DOHH2 (cell line): ENCODE data around the gene EML1.

Experiments
- H3F3A ChIP-seq: fragments of 200-600 bp; sonication (generic), shearing (Covaris generic); 2 replicates; pipeline ENCODE4 v1.6.0; 2016; ENCODE audit warnings: antibody characterized with exemption, mild to moderate bottlenecking; ENCODE audit not compliant: control insufficient read depth, insufficient read depth
- H3K27ac ChIP-seq: fragments of 200-600 bp; sonication (generic); 2 replicates; pipeline ENCODE4 v1.5.1; 2014; ENCODE audit warnings: low read depth, mild to moderate bottlenecking, low read length, moderate library complexity
- H3K27me3 ChIP-seq: fragments of 200-600 bp; sonication (generic); 2 replicates; pipeline ENCODE4 v1.6.1; 2014; ENCODE audit warnings: mild to moderate bottlenecking, low read length, mixed read lengths; ENCODE audit not compliant: control insufficient read depth
- H3K36me3 ChIP-seq: fragments of 200-600 bp; sonication (generic); 2 replicates; pipeline ENCODE4 v1.6.1; 2014; ENCODE audit warnings: mild to moderate bottlenecking, low read length, moderate library complexity, mixed read lengths; ENCODE audit not compliant: control insufficient read depth
- H3K4me1 ChIP-seq: fragments of 200-600 bp; sonication (generic); 2 replicates; pipeline ENCODE4 v1.6.1; 2014; ENCODE audit warnings: mild to moderate bottlenecking, low read length, mixed read lengths; ENCODE audit not compliant: control insufficient read depth
- H3K4me2 ChIP-seq: fragments of 200-600 bp; sonication (generic); 2 replicates; pipeline ENCODE4 v1.6.0; 2014; ENCODE audit warnings: mild to moderate bottlenecking, low read length, moderate library complexity
- H3K4me3 ChIP-seq: fragments of 200-600 bp; sonication (generic); 2 replicates; pipeline ENCODE4 v1.5.1; 2014; ENCODE audit warnings: mild to moderate bottlenecking, low read length, mixed read lengths
- H3K79me2 ChIP-seq: fragments of 200-600 bp; sonication (generic); 2 replicates; pipeline ENCODE4 v1.6.1; 2014; ENCODE audit warnings: mild to moderate bottlenecking, low read length, mixed read lengths; ENCODE audit not compliant: control insufficient read depth
- H3K9me2 ChIP-seq: fragments of 200-600 bp; sonication (generic); replicated peaks from 2 replicates; pipeline ENCODE4 v1.6.1; 2014; ENCODE audit warnings: mild to moderate bottlenecking, low read length, mixed read lengths; ENCODE audit not compliant: control insufficient read depth
- H3K9me3 ChIP-seq: fragments of 200-600 bp; sonication (generic); 2 replicates; pipeline ENCODE4 v1.6.1; 2014; ENCODE audit warnings: antibody characterized with exemption, low read length, mixed read lengths; ENCODE audit not compliant: control insufficient read depth, insufficient read depth
- H4K20me1 ChIP-seq: fragments of 200-600 bp; sonication (generic); 2 replicates; pipeline ENCODE4 v1.6.0; 2014; ENCODE audit warnings: low read depth, mild to moderate bottlenecking, antibody characterized with exemption, low read length, moderate library complexity; ENCODE audit not compliant: control insufficient read depth, insufficient read depth
- EZH2phosphoT487 ChIP-seq: fragments of 200-600 bp; sonication (generic); IDR thresholded peaks from 2 replicates; pipeline ENCODE4 v1.6.1; 2017; ENCODE audit warnings: borderline replicate concordance, mild to moderate bottlenecking, antibody characterized with exemption, low read length, moderate library complexity, mixed read lengths
- TF ChIP-seq, protein P1 (sequence below): fragments of 200-600 bp; sonication (generic); IDR thresholded peaks from one replicate; pipeline ENCODE4 v1.5.1; 2014; ENCODE audit warnings: antibody characterized with exemption, mild to moderate bottlenecking, low read depth, low read length; ENCODE audit not compliant: poor library complexity, severe bottlenecking

EML1 gene

DNA sequence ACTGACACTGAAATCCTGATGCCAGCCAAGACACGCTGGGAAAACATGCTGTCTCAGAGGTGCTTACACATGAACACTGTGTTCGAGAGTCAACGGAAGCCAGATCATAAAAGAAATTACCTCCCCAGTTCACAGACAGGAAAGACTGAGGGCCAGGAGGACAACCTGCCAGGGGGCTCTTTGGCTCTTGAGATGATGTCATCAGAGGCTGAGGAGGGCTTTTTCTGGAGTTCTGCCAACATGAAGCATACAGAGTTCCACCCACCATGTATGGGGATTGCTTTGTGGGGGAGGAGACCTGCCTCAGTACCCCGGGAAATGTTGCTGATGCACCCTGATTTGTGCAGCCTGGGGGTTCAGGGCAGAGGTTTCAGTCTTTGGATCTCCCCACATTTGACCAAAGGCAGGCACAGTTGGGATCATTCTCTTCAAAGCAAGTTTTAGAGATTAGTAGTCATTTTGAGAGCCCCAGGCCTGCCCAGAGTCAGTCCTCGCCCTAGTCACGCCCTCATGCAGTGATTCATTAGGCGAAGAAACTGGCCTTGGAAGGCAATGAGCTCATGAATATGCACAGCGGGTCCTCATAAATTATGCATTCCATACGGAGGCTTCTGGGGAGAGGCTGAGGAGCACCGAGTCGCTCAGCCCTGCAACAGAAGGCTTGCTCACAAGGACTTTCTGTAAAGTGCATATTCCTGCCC lies 34.9 kb upstream of the EML1 start:
- Histone ChIP-seq H3K79me2 (no peaks in the 10 kb centered on the region), H3K27me3 (peaks cover 18% of the 10 kb centered on the region), H3K9me3 (no peaks in the 10 kb centered on the region), H3K4me2 (no peak overlapping the region), H3K4me3 (no peak overlapping the region), H3K9me2 (no peaks in the 10 kb centered on the region), H4K20me1 (no peaks in the 10 kb centered on the region), H3K27ac (no peak overlapping the region), H3F3A (no peaks in the 10 kb centered on the region), H3K4me1 (no peaks in the 10 kb centered on the region), H3K36me3 (no peaks in the 10 kb centered on the region)
- no peak for TF ChIP-seq EZH2phosphoT487
- TF ChIP-seq, protein P1, sequence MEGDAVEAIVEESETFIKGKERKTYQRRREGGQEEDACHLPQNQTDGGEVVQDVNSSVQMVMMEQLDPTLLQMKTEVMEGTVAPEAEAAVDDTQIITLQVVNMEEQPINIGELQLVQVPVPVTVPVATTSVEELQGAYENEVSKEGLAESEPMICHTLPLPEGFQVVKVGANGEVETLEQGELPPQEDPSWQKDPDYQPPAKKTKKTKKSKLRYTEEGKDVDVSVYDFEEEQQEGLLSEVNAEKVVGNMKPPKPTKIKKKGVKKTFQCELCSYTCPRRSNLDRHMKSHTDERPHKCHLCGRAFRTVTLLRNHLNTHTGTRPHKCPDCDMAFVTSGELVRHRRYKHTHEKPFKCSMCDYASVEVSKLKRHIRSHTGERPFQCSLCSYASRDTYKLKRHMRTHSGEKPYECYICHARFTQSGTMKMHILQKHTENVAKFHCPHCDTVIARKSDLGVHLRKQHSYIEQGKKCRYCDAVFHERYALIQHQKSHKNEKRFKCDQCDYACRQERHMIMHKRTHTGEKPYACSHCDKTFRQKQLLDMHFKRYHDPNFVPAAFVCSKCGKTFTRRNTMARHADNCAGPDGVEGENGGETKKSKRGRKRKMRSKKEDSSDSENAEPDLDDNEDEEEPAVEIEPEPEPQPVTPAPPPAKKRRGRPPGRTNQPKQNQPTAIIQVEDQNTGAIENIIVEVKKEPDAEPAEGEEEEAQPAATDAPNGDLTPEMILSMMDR = no peak

DNA sequence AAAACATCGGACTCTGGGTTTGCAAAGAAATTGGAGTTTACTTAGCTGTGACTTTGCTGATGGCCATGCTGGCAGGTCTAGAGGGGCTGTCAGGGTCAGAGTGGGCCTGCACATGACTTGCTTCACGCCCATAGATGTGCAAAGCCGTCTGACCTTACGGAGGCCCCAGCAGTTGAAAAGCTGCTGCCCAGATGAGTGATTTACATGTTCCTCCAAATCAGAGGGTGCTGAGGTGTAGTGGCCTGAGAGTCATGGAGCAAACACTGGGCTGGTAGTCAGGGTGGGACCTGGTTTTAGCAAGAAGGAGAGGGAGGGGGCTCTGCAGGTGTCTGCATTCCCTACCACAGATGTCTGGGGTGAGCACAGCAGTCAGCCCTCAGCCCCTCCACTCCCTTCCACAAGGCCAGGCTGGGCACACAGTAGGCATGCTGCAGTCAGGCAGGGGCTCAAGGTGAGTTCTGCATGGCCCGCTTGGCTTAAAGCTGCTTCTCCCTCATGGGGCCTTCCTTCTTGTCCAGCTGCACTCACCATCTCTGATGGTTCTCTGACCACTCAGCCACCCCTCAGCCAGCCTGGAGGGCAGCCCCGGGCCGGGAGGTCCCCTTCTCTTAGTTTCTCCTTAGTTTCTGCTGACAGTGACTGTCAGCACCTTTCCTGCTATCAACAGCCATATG lies 34.2 kb upstream of the EML1 start:
- no peaks in the 10 kb centered on the region for H3K36me3 ChIP-seq
- H3K27me3 ChIP-seq = peaks cover 10% of the 10 kb centered on the region
- H3K79me2 ChIP-seq = no peaks in the 10 kb centered on the region
- no peaks in the 10 kb centered on the region for H4K20me1 ChIP-seq
- no peaks in the 10 kb centered on the region for H3K9me3 ChIP-seq
- H3K9me2 ChIP-seq = no peaks in the 10 kb centered on the region
- no peak overlapping the region for H3K4me2 ChIP-seq
- H3F3A ChIP-seq = no peaks in the 10 kb centered on the region
- no peak overlapping the region for H3K4me3 ChIP-seq
- no peaks in the 10 kb centered on the region for H3K4me1 ChIP-seq
- no peak overlapping the region for H3K27ac ChIP-seq
- no peak for TF ChIP-seq EZH2phosphoT487
- TF ChIP-seq, protein P1 = no peak

DNA sequence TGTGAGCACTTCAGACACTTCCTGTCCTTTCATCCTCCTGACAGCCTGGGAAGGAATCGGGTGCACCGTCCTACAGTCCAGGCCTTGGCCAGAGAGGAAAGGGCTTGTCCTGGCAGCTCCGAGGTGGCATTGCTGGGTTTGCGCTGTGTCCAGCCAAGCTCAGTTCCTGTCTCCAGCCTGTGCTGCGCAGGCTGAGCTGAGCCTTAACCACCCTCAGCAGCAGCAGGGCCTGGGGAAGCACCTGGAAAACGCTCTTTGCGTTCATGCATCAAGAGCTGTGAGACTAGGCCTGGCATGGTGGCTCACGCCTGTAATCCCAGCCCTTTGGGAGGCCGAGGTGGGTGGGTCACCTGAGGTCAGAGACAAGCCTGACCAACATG lies 33.7 kb upstream of the EML1 start:
- Histone ChIP-seq H3K9me2 (no peaks in the 10 kb centered on the region), H3K36me3 (no peaks in the 10 kb centered on the region), H3K4me1 (no peaks in the 10 kb centered on the region), H3K27ac (no peak overlapping the region), H3K4me3 (no peak overlapping the region), H4K20me1 (no peaks in the 10 kb centered on the region), H3K79me2 (no peaks in the 10 kb centered on the region), H3F3A (no peaks in the 10 kb centered on the region), H3K27me3 (peaks cover 6% of the 10 kb centered on the region), H3K9me3 (no peaks in the 10 kb centered on the region), H3K4me2 (no peak overlapping the region)
- TF ChIP-seq EZH2phosphoT487 = no peak
- TF ChIP-seq, protein P1 = no peak
